ENCODE data around the gene LRRC40. TPM values are rescaled to one million over a fixed set of nuclear protein-coding genes. Genes with fewer than 3 reads are reported as not detected.

LRRC40 gene
- total and polyA plus RNA-seq, 2 experiments from 2014 or later, result 15.7 to 24.1 TPM

DNA sequence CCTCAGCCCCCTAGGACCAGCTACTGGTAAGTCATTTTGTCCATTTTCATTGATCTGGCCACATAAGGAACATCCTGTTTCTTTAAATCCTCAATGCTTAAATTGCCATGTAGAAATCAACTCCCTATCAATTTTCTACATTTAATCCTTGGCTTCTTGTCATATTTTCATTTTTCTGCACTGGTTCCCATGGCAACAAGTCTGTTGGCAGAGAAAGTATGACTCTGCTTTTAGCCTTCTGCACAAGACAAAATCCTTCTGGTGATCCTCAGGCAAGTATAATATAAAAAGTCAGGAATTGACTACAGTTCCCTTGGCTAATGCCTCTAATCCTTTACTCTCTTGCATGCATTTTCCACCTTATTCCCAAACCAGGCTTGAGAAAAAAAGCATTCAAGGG is 65.0 kb downstream of the LRRC40 start:
- in situ Hi-C loops (cut with MboI), result loop anchor here (25.0 kb wide), 1 partner anchor 1653 kb away; the partner anchor contains the start of gene DEPDC1
- Histone ChIP-seq H3F3A (ENCODE audit: insufficient read depth) (peaks cover 5% of the 10 kb centered on the region; the same call in 1 of the 2 replicates), H3K27me3 (replicated peaks; ENCODE audit: insufficient read depth) (no peaks in the 10 kb centered on the region), H3K4me2 (ENCODE audit: unreplicated experiment) (peak overlapping the region; percentile 44), H3K4me1 (ENCODE audit: insufficient read depth) (peaks cover 32% of the 10 kb centered on the region), H3K9me2 (ENCODE audit: insufficient read depth) (no peaks in the 10 kb centered on the region), H3K9ac (no peak overlapping the region), H4K20me1 (ENCODE audit: insufficient read depth) (no peaks in the 10 kb centered on the region), H3K36me3 (ENCODE audit: low read depth) (peaks cover 6% of the 10 kb centered on the region; the same call in 1 of the 2 replicates), H2AFZ (no peak overlapping the region), H3K9me3 (ENCODE audit: low read depth) (no peaks in the 10 kb centered on the region), H3K79me2 (ENCODE audit: insufficient read depth) (no peaks in the 10 kb centered on the region), H3K27ac (peak overlapping the region; percentile 35; the same call in 1 of the 2 replicates), H3K4me3 (no peak overlapping the region)
- TF ChIP-seq EZH2 (IDR thresholded peaks at IDR 0.05; ENCODE audit: insufficient read depth, poor library complexity, severe bottlenecking), result no peak
- peak; percentile 78 for DNase-seq

DNA sequence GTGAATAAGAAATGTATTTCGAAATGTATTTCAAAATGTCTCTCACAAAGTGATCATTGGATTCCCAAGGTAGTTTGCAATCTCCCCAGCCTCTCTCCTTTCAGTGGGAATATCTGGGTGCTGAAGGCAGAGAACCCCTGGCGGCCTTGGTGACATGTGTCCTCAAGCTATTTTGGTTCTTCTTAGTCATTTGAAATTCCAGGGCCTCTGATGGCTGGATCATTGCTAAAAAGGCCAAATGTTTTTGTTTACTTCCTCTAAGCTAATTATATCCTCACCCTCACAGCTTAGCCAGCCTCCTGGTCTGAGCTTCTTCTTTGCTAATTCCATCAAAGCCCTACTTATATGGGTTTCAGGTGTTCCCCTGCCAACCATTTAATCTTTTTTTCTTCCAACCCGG is 71.2 kb downstream of the LRRC40 start:
- H3K4me2 ChIP-seq (ENCODE audit: unreplicated experiment), result no peak overlapping the region
- H3K9ac ChIP-seq, result no peak overlapping the region
- DNase-seq, result peak; percentile 18
- TF ChIP-seq EZH2phosphoT487 (IDR thresholded peaks at IDR 0.05; ENCODE audit: insufficient read depth, low read depth) (no peak), EZH2 (IDR thresholded peaks at IDR 0.05; ENCODE audit: insufficient read depth, poor library complexity, severe bottlenecking) (no peak)
- no peaks in the 10 kb centered on the region for H4K20me1 ChIP-seq (ENCODE audit: insufficient read depth)
- no peaks in the 10 kb centered on the region for H3K9me2 ChIP-seq (ENCODE audit: insufficient read depth)
- no peaks in the 10 kb centered on the region for H3K27me3 ChIP-seq (replicated peaks; ENCODE audit: insufficient read depth)
- no peaks in the 10 kb centered on the region for H3K9me3 ChIP-seq (ENCODE audit: low read depth)
- H2AFZ ChIP-seq, result peak overlapping the region; percentile 62; the same call in 1 of the 2 replicates
- in situ Hi-C loops (cut with MboI), result loop anchor here (25.0 kb wide), 1 partner anchor 1647 kb away; the partner anchor contains the start of gene DEPDC1
- H3K4me1 ChIP-seq (ENCODE audit: insufficient read depth), result peaks cover 4% of the 10 kb centered on the region
- no peak overlapping the region for H3K27ac ChIP-seq
- peaks cover 6% of the 10 kb centered on the region; the same call in 1 of the 2 replicates for H3F3A ChIP-seq (ENCODE audit: insufficient read depth)
- H3K79me2 ChIP-seq (ENCODE audit: insufficient read depth), result no peaks in the 10 kb centered on the region
- 13 to 16% methylated on average over 3 of the region's 3 CpGs for WGBS, 2 experiments (ENCODE audit: low coverage in 1 of 2, low lambda C conversion rate in 2 of 2, missing lambda C conversion rate in 2 of 2)
- no peaks in the 10 kb centered on the region for H3K36me3 ChIP-seq (ENCODE audit: low read depth)
- no peak overlapping the region for H3K4me3 ChIP-seq

DNA sequence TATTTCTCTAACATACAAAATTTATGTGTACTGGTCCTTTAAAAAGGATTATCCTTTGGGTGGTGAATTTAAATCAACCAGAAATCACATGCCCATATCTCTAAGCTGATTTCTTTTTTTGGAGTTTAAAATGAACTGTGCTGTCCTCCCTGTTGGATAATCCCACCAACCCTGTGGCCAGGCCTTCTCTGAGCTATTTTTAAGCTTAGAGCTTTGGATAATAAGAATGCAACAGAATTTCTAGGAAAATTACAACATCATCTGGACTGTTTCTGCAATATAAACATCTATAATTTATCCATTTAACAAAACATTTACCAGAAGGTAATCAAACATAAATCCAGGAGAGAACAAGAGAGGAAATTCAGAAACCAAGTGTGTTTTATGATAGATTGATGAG is 88.3 kb downstream of the LRRC40 start:
- H3K9me2 ChIP-seq (ENCODE audit: insufficient read depth), result no peaks in the 10 kb centered on the region
- H3K36me3 ChIP-seq (ENCODE audit: low read depth), result no peaks in the 10 kb centered on the region
- no peak overlapping the region for H2AFZ ChIP-seq
- H3K27me3 ChIP-seq (replicated peaks; ENCODE audit: insufficient read depth), result no peaks in the 10 kb centered on the region
- H4K20me1 ChIP-seq (ENCODE audit: insufficient read depth), result no peaks in the 10 kb centered on the region
- in situ Hi-C loops (cut with MboI), result no loop called here
- H3F3A ChIP-seq (ENCODE audit: insufficient read depth), result no peaks in the 10 kb centered on the region
- H3K9me3 ChIP-seq (ENCODE audit: low read depth), result no peaks in the 10 kb centered on the region
- DNase-seq, result no peak
- H3K4me3 ChIP-seq, result no peak overlapping the region
- H3K27ac ChIP-seq, result no peak overlapping the region
- H3K9ac ChIP-seq, result no peak overlapping the region
- no peak for TF ChIP-seq EZH2 (IDR thresholded peaks at IDR 0.05; ENCODE audit: insufficient read depth, poor library complexity, severe bottlenecking)
- no peaks in the 10 kb centered on the region for H3K4me1 ChIP-seq (ENCODE audit: insufficient read depth)
- no peaks in the 10 kb centered on the region for H3K79me2 ChIP-seq (ENCODE audit: insufficient read depth)
- no peak overlapping the region for H3K4me2 ChIP-seq (ENCODE audit: unreplicated experiment)

DNA sequence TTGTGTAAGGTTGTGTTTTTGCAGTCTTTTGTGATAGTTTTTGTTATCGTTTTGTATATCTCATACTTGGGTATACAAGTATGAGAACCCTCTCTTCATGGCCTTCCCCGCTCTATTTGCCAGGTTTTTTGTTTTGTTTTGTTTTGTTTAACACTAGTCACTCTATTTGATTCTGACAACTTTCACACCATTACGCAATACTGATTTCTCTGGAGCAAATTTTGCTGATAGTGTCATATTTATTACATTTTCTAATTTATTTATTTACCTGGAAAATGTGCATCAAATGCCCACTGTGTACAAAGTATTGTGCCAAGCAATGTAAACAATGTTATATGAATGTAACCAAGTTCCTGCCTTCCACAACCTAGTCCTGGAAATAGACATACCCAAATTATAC is 90.1 kb downstream of the LRRC40 start:
- WGBS, 2 experiments (ENCODE audit: low coverage in 1 of 2, low lambda C conversion rate in 2 of 2, missing lambda C conversion rate in 2 of 2), result 88 to 94% methylated on average over 3 of the region's 3 CpGs
- in situ Hi-C loops (cut with MboI), result no loop called here

DNA sequence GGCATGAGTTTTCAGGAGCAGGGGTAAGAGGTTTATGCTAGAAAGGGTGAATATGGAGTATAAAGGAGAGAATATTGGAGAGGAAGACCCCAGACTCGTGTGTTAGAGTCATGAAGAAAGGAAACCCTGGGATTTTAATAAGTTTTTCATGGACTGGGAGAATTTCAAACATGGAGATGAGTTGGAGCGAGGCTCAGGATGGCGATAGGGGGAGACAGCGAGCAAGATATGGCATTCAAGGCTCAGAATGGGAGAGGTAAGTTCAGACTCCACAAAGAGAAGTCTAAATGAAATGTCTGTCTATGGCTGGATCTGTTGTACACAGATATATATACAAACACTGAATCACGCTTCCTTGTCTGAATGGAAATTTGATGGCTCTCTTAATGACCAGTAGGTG is 92.5 kb downstream of the LRRC40 start:
- no peak overlapping the region for H2AFZ ChIP-seq
- H3K79me2 ChIP-seq (ENCODE audit: insufficient read depth), result no peaks in the 10 kb centered on the region
- no peaks in the 10 kb centered on the region for H3K9me3 ChIP-seq (ENCODE audit: low read depth)
- H3K27ac ChIP-seq, result no peak overlapping the region
- H4K20me1 ChIP-seq (ENCODE audit: insufficient read depth), result no peaks in the 10 kb centered on the region
- WGBS, 2 experiments (ENCODE audit: low coverage in 1 of 2, low lambda C conversion rate in 2 of 2, missing lambda C conversion rate in 2 of 2), result 68% methylated on average over 5 of the region's 5 CpGs
- TF ChIP-seq EZH2phosphoT487 (IDR thresholded peaks at IDR 0.05; ENCODE audit: insufficient read depth, low read depth) (no peak), EZH2 (IDR thresholded peaks at IDR 0.05; ENCODE audit: insufficient read depth, poor library complexity, severe bottlenecking) (no peak)
- no peaks in the 10 kb centered on the region for H3F3A ChIP-seq (ENCODE audit: insufficient read depth)
- H3K4me3 ChIP-seq, result no peak overlapping the region
- H3K27me3 ChIP-seq (replicated peaks; ENCODE audit: insufficient read depth), result no peaks in the 10 kb centered on the region
- no peak for DNase-seq
- H3K4me1 ChIP-seq (ENCODE audit: insufficient read depth), result no peaks in the 10 kb centered on the region
- H3K36me3 ChIP-seq (ENCODE audit: low read depth), result no peaks in the 10 kb centered on the region
- in situ Hi-C loops (cut with MboI), result no loop called here
- no peak overlapping the region for H3K4me2 ChIP-seq (ENCODE audit: unreplicated experiment)
- H3K9me2 ChIP-seq (ENCODE audit: insufficient read depth), result no peaks in the 10 kb centered on the region
- no peak overlapping the region for H3K9ac ChIP-seq

More for the DNA sequence above, 90.1 kb downstream of the LRRC40 start:
- H3K4me3 ChIP-seq, result no peak overlapping the region
- DNase-seq, result no peak
- H2AFZ ChIP-seq, result no peak overlapping the region
- H3K36me3 ChIP-seq (ENCODE audit: low read depth), result no peaks in the 10 kb centered on the region
- no peaks in the 10 kb centered on the region for H3K9me2 ChIP-seq (ENCODE audit: insufficient read depth)
- no peak for TF ChIP-seq EZH2phosphoT487 (IDR thresholded peaks at IDR 0.05; ENCODE audit: insufficient read depth, low read depth)
- TF ChIP-seq EZH2 (IDR thresholded peaks at IDR 0.05; ENCODE audit: insufficient read depth, poor library complexity, severe bottlenecking), result no peak
- H3K27ac ChIP-seq, result no peak overlapping the region
- no peaks in the 10 kb centered on the region for H3K79me2 ChIP-seq (ENCODE audit: insufficient read depth)
- H4K20me1 ChIP-seq (ENCODE audit: insufficient read depth), result no peaks in the 10 kb centered on the region
- no peaks in the 10 kb centered on the region for H3K9me3 ChIP-seq (ENCODE audit: low read depth)
- no peak overlapping the region for H3K4me2 ChIP-seq (ENCODE audit: unreplicated experiment)
- no peaks in the 10 kb centered on the region for H3F3A ChIP-seq (ENCODE audit: insufficient read depth)
- no peaks in the 10 kb centered on the region for H3K4me1 ChIP-seq (ENCODE audit: insufficient read depth)
- no peak overlapping the region for H3K9ac ChIP-seq
- no peaks in the 10 kb centered on the region for H3K27me3 ChIP-seq (replicated peaks; ENCODE audit: insufficient read depth)
